IPS DF 4.7 (cell line): ENCODE data around the gene MYOG.

ENCODE experiments used
- DNase-seq: peaks from one replicate; pipeline ENCODE4 v3.0.0-alpha.2; 2013; ENCODE audit warnings: low spot score; ENCODE audit errors: extremely low read depth

MYOG gene

DNA sequence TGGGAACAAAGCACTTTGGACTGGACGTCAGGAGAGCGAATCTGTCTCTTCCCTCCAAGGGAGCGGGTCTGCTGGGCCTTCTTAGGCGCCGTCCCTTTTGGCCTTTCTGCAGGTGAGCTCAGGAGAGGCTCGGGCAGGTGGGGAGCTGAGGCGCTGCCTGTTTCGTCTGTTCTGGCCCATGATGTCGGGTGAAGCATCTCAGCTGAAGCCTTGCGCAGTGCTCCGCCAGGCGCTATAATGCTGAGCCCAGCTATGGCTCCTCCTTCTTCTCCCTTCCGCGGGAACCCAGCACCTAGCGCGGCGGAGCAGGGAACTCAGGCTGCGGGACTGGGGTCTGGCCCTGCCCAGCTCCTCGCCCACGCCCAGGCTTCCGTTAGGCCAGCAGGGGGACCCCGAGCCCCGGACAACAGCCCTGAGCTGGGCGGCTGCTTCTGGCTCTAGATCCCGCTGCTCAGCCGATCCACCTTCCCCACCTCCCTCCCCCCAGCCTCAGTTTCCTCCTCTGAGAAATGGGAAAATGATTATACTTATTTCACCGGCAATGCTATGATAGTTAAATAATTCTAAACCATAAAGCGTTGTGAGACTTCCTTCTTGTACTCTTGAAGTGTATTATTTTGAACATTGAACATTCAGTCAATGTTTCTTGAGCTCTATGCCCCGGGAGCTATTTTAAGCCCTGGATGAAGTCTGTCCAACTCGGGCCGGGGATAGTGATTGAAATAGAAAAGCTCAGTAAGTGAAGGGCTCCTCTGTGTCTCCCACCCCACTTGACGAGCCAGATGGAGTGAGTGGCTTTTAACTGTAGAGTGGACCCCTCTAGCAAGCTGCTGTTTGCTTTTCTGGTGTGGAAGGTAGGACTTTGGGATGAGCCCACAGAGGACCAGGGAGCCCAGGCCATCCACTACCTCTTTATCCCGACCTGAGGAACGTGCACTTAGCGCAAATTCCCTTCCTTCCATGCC, 32.1 kb upstream of the MYOG start:
- no peak for DNase-seq

DNA sequence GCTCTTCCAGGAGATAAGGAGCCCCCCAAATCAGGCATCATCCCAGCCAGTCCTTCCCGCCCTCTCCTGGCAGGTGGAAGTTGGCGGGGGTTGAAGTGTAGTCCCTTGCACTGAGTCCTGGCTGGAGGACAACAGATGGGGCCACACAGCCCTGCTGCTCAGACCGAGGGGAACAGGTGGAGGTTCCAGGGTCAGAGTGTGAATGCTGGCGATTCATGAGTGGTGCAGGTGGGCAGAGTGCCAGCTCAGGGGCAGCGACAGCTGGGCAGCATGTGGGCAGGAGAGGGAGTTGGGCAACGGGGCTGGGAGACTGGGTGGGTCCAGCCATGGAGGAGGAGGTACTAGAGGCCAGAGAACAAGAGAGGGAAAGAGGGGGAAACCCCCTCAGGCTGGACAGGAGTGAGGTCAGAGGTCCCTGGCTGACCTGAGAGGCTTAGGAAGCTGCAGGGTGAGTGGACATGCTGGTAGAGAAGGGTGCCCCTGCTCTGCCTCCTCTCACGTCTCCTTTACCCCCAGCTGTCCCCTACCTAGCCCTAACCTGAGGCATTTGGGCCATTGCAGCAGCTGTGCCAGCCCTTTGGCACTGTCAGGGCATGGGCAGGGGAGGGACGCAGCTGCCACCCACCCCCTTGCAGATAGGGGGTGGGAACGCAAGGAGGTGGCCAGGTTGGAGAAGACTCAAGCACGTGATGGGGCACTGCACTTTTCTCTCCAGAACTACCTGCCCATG, 30.4 kb upstream of the MYOG start:
- no peak for DNase-seq

DNA sequence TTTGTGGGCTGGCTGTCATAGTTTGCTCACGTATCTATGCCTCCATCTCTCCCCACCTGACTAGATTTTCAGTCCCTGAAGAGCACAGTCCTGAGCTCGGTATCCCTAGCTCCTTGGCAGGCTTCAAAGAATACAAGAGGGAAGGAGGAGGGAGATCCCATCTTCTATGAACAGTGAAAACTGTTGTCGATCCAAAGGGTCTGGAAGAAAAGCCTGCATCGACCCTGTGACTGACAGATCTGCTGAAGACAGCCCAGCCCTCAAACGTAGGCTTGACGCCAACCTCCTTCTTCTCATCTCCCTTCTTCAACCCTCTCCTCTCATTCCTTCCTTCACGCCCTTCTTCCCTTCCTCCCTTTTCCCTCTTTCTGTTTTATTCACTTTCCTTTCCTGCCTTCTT, 28.4 kb upstream of the MYOG start:
- DNase-seq, result no peak

DNA sequence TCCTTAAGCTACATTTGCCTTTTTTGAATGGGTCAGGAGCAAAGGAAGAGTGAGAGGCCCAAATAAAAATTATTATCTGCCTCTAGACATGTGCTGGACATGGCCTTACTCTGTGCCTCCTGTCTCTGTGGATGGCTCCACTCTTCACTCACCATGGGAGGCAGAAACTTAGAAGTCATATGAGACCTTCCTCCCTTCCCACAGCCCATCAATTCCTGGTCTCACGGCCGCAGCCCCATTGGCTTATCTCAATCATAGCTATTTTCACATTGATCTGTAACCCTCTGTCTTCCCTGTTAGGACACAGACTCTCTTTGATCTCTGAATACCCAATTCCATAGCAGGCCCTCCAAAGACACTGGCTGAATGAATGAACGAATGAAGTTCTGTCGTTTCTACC, 27.5 kb upstream of the MYOG start:
- DNase-seq, result no peak

DNA sequence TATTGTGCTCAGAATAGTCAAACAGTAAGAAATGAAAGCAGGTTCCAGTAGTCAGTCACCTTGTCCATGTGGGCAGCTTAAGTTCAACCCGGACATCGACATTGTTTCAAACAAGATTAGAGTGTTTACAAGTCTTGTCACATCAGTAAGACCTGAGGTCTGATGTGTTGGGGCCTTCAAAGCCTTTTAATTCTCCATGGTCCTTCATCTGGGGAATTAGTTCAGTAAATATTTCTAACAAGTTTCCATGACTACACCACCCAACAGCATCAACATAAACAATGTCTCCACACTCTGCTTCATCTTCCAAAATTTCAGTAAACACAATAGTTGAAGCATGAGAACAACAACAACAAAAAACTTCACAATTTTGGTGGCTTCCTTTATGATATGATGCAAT, 26.7 kb upstream of the MYOG start:
- DNase-seq, result no peak

DNA sequence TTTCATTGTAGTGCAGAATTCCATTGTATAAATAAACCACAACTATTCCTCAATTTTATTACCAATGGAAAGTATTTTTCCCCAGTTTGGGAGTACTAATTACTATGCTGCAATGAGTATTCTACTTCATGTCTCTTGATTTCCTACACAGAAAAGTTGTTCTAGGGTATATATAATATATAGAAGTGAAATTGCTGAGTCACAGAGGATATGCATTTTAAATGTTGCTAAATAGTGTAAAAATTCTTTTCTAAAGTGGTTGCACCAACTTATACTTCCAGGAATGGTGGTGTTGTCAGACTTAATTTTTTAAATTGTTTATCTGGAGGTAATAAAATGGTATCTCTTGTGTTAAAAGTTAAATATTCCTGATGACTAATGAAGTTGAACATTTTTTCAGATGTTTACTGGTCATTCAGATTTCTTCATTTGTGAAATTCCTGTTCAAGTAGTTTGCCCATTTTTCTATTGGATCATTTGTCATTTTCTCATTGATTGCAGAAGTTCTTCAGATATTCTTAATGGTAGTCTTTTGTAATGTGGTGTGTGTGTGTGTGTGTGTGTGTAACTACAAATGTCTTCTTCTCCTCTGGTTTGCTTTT, 19.1 kb upstream of the MYOG start:
- DNase-seq, result no peak

DNA sequence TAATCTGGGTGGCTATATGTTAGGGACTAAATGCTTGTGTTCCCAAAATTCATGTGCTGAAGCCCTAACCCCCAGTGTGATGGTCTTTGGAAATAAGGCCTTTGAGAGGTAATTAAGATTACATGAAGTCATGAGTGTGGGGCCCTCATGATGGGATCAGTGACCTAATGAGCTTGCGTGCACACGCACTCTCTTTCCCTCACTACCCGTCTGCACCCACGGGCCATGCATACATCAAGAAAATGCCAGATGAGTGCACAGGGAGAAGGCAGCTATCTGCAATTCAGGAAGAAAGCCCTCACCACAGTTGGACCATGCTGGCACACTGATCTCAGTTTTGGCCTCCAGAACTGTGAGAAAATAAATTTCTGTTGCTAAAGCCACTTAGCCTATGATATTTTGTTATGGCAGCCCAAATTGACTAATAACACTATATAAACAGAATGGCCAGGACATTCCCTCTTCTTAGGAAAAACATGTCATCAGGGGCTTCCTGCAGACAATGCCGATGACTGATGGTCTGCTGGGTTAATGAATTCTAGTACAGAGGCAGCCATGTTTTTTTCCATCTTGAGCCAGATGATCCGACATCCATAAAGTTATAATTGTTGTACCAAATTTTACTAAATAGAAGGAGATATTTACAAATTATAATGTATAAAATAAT, 18.1 kb upstream of the MYOG start:
- no peak for DNase-seq

DNA sequence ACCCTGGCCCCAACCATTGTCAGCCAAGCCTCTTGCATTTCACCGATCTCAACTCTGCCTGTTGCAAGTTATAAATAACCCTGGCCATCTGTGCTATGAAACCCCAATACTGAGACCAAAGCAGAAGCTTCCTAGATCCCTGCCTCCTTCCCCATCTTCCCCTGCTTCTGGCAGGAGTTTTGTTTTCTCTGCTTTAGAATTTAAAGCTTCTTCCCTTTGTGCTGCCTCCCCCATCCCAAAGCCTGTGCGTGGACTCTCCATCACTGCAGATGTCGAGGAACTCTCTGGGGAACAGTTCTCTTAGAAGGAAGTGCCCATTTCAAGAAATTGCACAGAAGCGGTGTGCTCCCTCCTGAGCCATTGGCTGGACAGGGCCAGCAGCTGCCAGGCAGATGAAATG, 17.4 kb upstream of the MYOG start:
- DNase-seq, result no peak

DNA sequence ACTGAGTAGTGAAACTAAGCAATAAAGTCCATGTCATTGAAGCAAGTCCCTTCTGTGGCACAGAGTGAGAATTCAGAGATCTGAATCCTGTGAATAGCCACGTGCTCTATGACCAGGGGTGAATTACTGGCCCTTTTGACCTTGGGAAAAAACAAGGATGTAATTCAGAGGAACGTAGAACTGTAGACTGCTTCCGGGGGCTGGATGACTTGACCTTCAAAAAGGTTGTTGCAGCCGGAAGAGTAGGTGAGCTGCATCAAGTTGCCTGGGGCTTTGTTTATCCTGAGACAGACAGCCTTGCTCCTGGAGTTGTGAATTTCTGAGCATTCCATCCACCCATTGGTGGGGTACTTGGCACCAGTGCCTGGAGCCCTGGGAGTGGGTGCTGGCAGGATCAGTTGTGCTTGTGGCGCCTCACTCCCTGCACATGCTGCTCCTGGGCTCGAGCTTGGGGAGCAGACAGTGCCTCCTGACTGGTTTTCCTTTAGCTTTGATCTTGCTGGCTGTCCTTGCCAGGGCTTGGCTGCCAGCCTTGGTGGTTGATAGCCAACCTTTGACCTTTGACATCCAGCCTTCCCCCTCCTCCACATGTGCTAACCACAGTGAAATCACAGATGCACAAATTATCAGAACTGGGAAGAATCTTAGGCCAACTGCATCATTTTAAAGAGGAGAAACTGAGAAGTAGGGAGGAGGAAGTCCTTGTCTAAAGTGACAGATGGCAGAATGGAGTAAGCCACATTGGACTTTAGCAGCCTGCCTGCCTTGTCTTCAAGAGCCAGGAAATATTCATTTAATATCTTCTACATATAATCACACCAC, 16.2 kb upstream of the MYOG start:
- DNase-seq, result no peak

DNA sequence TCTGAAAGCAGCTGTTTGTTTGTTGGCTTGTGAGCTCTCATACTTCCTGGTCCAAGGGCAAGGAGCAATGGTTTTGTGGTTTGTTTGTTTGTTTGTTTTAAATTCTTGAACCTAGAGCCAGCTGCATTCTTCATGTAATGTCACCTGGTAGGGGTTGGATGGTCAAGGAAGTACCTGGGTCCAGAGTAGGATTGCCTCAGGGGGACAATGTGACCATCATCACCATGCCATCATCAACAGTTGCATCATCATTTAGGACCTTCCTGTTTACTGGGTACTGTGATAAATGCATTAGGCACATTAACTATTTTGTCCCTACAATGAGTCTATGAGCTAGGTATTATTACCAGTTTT, 14.7 kb upstream of the MYOG start:
- DNase-seq, result no peak

DNA sequence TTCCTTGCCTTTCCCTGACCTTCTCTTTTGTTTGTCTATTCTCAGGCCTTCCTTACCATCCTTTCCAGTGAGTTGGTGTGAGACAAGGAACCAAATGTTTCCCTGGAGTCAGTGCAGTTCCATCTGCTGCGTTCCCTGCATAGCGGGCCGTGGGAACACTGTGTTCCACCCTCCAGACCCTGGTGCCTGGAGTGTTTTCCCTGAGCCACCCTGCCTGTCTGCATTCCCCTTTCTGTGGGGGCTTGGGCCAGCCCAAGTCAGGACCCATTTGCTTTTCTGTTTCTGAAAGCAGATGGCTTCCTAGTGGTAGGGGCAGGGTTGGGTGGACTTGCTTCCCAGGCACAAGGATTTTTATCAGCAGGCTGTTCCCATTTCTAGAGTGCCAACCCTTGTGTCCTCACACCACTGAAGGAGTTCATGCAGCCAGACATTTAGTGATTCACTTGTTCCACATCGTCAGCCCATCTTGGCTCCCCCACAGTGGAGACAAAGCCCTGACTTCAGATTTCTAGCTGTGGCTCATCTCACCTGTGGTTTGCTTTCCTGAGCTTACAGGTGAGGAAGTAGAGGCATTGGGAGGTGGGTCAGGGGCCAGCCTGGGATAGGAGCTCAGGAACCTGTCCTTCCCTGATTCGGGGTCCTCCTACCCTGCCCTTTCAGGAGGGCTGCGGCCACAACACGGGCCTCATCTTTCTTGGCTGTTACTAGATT, 14.1 kb upstream of the MYOG start:
- no peak for DNase-seq

DNA sequence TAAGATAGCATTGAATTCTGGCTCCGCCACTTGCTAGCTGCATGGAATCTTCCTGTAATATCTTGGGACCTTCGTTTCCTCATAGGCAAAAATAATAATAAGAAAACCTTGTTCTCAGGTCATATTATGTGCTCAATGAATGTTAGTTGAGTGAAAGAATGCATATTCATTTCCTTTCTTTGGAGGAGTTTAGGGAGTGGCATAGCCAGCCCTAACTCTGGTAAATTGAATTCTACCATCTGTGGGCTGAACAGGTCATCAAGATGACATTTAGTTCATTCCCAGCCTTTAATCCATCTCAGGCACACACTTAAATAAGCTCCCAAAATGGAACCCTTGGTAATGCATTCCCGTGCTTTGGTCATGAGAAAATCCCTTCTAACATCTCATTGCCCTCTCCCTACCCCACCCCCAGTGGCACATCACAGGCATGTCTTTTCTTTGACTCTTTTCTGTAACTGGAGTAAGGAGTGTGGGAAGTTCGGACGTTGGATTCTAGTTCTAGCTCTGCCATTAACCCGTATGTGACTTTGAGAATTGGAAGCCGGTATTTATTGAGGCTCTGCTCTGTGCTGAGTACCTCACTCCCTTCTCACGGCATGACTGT, 13.2 kb upstream of the MYOG start:
- no peak for DNase-seq

DNA sequence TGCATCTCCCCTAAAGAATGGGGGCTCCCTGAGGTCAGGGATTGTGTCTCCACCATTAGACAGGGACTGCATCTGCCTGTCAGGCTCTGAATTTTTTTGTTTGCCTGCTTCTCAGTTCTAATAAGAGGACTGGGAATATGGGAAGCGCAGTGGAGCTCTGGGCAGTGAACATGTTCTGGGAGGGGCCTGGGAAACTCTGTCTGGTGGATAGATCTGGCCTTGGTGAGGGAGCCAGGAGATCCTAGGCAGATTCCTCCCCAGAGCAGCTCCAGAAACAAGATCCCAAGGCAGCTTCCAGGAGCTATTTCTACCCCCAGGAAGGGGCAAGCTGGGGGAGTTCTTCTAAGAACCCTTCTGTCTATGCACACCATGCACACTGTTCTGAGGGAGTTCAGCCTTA, 12.6 kb upstream of the MYOG start:
- no peak for DNase-seq

DNA sequence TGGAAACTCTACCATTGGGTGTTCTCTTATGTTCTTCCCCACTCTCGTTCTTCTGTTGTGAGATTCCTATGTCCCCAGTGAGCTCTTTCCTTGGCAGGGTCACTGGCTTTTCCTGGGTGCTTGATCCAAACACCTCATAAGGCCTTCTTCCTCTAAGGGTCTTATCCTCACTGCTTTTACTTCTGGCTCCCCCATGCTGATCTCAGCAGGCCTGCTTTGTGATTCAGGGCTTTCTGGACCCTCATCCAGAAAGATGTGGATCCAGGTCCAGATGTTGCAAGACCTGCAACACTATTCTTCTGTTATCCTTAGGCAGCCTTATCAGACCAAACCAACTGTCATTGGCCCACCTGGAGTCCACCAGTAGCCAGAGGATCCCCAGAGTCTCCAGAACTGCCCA, 11.2 kb upstream of the MYOG start:
- DNase-seq, result no peak

DNA sequence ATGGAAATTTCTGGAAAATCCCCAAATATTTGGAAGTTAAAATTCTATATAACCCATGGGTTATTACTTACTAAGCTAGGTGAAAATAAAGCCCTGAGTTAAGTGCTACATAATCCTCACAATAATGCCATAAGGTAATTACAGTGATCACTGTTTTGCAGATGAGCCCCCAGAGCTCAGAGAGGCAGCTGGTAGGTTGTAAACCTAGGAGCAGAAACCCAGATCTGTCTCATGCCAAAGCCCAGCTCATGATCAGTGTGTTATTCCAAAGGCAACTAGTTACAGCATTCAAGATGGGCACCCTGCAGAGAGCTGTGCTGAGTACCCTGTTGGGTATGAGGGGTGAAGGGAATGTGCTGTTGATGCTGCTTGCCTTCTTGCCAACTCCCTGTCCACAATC, 10.8 kb upstream of the MYOG start:
- DNase-seq, result no peak

DNA sequence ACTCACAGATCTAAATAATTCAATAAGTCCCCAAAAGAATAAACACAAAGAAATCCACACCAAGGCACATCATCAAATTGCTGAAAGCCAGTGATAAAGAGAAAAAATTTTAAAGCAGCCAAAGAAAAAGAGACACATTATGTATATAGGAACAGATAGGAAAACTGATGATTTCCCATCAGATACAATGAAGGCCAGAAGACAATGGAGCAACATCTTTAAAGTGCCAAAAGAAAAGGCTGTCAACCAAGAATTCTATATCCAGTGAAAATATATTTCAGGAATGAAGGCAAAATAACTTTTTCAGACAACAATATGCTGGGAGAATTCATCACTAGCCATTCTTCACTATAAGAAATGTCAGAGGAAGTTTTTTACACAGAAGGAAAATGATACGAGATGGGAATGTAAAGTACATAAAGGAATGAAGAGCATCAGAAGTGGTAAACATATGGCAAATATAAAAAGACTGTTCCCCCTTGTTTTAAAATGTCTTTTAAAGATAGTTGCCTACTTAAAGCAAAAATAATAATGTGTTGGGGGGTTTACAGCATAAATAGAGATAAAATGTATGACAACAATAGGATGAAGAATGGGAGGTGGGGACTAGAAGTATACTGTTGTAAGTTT, 9.4 kb upstream of the MYOG start:
- no peak for DNase-seq

DNA sequence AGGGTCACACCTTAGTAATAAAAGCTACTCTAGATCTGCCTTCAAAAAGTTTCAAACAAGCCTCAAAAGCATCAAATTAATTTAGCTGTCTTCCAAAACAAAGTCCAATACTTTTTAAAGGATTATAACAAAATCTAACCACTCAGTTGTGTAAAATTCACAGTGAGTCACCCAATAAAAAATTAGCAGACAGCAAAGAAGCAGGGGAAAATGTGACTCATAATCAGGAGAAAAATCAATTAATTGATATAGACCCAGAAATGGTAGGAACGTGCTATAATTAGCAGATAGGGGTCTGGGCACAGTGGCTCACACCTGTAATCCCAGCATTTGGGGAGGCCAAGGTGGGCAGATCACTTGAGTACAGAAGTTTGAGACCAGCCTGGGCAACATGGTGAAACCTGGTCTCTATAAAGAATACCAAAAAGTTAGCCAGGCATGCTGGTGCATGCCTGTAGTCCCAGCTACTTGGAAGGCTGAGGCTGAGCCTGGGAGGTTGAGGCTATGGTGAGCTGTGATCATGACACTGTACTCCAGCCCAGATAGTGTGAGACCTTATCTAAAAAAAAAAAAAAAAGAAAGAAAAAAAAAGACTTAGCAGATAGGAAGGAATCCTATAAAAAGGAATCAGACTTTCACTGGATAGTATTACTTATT, 8.1 kb upstream of the MYOG start:
- no peak for DNase-seq

DNA sequence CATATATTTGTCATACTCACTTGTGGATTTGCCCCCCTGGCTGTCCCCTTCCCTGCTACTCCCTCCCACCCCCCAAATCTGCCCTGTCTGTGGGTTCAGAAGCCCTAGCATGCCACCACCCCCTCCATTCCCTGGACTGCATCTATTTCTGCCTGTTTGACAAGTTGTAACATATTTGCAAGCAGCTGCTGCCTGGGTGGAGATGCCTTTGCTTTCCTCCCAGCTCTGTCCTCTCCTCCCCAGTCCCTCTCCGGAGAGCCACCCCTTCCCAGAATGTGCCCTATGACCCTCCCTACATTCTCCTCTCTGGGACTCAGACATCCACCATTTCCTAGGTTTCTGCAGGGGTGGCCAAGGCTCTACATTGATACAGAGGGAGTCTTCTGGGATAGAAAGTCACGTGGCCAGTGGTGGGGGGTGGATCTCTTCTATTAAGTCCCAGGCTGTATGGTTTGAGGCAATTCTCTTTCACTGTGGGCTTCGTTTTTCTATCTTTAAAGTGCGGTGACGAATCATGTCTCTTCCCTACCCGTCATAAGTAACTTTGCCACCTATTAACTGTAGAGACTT, 6.0 kb upstream of the MYOG start:
- DNase-seq, result no peak

DNA sequence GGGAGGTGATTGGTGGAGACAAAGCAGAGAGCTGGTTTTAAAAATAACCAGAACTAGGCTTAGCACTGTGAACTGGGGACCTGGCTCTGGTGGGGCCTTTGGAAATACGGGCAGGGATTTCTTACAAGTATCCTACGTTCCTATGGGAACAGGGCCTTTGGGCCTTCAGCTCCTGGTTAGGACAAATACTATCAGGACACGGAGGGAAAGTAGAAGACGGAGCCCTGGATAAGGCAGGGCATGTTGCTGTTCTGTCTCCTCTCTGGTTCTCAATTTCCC, 5.3 kb upstream of the MYOG start:
- DNase-seq, result no peak
